ENCODE results near the gene ARHGEF18.

DNA sequence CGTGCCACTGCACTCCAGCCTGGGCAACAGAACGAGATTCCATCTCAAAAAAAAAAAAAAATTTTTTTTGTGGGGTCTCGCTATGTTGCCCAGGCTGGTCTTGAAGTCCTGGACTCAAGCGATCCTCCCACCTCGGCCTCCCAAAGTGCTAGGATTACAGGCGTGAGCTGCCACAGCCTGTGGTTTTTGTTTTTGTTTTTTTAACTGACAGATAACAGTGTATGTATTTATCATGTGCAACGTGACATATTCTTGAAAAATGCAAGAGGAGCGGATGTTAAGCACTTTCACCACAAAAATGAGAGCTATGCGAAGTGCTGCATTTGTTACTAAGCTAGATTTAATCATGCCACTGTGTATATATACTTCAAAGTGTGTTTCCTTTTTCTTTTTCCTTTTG is 49.0 kb downstream of the ARHGEF18 start:
- TF ChIP-seq RAD21 (IDR thresholded peaks at IDR 0.05; ENCODE audit: low read depth) (no peak), EP300 (IDR thresholded peaks at IDR 0.05; ENCODE audit: borderline replicate concordance) (no peak), FOXM1 (IDR thresholded peaks at IDR 0.05; ENCODE audit: borderline replicate concordance, low read depth) (no peak), CEBPB (IDR thresholded peaks at IDR 0.05) (no peak), CREB1 (IDR thresholded peaks at IDR 0.05; ENCODE audit: low read depth) (no peak), TAF1 (IDR thresholded peaks at IDR 0.05; ENCODE audit: low read depth) (no peak), NFIC (IDR thresholded peaks at IDR 0.05) (no peak), TCF12 (IDR thresholded peaks at IDR 0.05; ENCODE audit: low read depth) (no peak), TEAD4 (IDR thresholded peaks at IDR 0.05) (no peak), YY1 (IDR thresholded peaks at IDR 0.05; ENCODE audit: low read depth) (no peak), EGR1 (IDR thresholded peaks at IDR 0.05) (no peak)
- TF ChIP-seq, protein P1, sequence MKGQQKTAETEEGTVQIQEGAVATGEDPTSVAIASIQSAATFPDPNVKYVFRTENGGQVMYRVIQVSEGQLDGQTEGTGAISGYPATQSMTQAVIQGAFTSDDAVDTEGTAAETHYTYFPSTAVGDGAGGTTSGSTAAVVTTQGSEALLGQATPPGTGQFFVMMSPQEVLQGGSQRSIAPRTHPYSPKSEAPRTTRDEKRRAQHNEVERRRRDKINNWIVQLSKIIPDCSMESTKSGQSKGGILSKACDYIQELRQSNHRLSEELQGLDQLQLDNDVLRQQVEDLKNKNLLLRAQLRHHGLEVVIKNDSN (IDR thresholded peaks at IDR 0.05): no peak
- TF ChIP-seq, protein P2, sequence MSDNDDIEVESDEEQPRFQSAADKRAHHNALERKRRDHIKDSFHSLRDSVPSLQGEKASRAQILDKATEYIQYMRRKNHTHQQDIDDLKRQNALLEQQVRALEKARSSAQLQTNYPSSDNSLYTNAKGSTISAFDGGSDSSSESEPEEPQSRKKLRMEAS (IDR thresholded peaks at IDR 0.05): no peak
- TF ChIP-seq, protein P3, sequence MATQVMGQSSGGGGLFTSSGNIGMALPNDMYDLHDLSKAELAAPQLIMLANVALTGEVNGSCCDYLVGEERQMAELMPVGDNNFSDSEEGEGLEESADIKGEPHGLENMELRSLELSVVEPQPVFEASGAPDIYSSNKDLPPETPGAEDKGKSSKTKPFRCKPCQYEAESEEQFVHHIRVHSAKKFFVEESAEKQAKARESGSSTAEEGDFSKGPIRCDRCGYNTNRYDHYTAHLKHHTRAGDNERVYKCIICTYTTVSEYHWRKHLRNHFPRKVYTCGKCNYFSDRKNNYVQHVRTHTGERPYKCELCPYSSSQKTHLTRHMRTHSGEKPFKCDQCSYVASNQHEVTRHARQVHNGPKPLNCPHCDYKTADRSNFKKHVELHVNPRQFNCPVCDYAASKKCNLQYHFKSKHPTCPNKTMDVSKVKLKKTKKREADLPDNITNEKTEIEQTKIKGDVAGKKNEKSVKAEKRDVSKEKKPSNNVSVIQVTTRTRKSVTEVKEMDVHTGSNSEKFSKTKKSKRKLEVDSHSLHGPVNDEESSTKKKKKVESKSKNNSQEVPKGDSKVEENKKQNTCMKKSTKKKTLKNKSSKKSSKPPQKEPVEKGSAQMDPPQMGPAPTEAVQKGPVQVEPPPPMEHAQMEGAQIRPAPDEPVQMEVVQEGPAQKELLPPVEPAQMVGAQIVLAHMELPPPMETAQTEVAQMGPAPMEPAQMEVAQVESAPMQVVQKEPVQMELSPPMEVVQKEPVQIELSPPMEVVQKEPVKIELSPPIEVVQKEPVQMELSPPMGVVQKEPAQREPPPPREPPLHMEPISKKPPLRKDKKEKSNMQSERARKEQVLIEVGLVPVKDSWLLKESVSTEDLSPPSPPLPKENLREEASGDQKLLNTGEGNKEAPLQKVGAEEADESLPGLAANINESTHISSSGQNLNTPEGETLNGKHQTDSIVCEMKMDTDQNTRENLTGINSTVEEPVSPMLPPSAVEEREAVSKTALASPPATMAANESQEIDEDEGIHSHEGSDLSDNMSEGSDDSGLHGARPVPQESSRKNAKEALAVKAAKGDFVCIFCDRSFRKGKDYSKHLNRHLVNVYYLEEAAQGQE (IDR thresholded peaks at IDR 0.05; ENCODE audit: low read depth): no peak

All from Ishikawa (cell line).